BE2C (cell line): ENCODE results near the gene SOX6.

Experiments used
- DNase-seq: peaks from one replicate; pipeline ENCODE4 v3.0.0-alpha.2; 2020
- H3K27me3 ChIP-seq: fragments of 250-450 bp; sonication (Bioruptor Pico); 2 replicates; pipeline ENCODE4 v1.5.1; 2020; ENCODE audit warnings: mild to moderate bottlenecking
- H3K36me3 ChIP-seq: fragments of 250-450 bp; sonication (Bioruptor Pico); 2 replicates; pipeline ENCODE4 v1.5.1; 2020; ENCODE audit warnings: mild to moderate bottlenecking
- H3K4me1 ChIP-seq: fragments of 250-450 bp; sonication (Bioruptor Pico); 2 replicates; pipeline ENCODE4 v1.5.1; 2020
- H3K4me3 ChIP-seq: 2 replicates; pipeline ENCODE4 v1.5.1; 2011; ENCODE audit warnings: low read depth, low read length
- H3K9me3 ChIP-seq: fragments of 250-450 bp; sonication (Bioruptor Pico); 2 replicates; pipeline ENCODE4 v1.5.1; 2020
- CTCF ChIP-seq: IDR thresholded peaks from 2 replicates; pipeline ENCODE4 v1.5.1; 2012; ENCODE audit warnings: mild to moderate bottlenecking, low read depth, low read length

SOX6 gene

GRCh38 chr11:16089481-16089880, 266.9 kb downstream of the SOX6 start:
- DNase-seq: no peak
- no peak for TF ChIP-seq CTCF
- H3K36me3 ChIP-seq: no peaks in the 10 kb centered on the region
- no peak overlapping the region for H3K4me3 ChIP-seq
- no peaks in the 10 kb centered on the region for H3K4me1 ChIP-seq
- H3K9me3 ChIP-seq: no peaks in the 10 kb centered on the region
- no peaks in the 10 kb centered on the region for H3K27me3 ChIP-seq

GRCh38 chr11:16088774-16089173, 267.6 kb downstream of the SOX6 start:
- Histone ChIP-seq H3K9me3 (no peaks in the 10 kb centered on the region), H3K4me1 (no peaks in the 10 kb centered on the region), H3K36me3 (no peaks in the 10 kb centered on the region), H3K4me3 (no peak overlapping the region), H3K27me3 (no peaks in the 10 kb centered on the region)
- TF ChIP-seq CTCF: no peak
- DNase-seq: no peak

GRCh38 chr11:16087886-16088285, 268.5 kb downstream of the SOX6 start:
- Histone ChIP-seq H3K9me3 (no peaks in the 10 kb centered on the region), H3K27me3 (no peaks in the 10 kb centered on the region), H3K4me1 (no peaks in the 10 kb centered on the region), H3K4me3 (no peak overlapping the region), H3K36me3 (no peaks in the 10 kb centered on the region)
- TF ChIP-seq CTCF: no peak
- no peak for DNase-seq

- DNase-seq: peak; percentile 6
- Histone ChIP-seq H3K4me1 (no peaks in the 10 kb centered on the region), H3K4me3 (no peak overlapping the region), H3K27me3 (no peaks in the 10 kb centered on the region), H3K36me3 (no peaks in the 10 kb centered on the region), H3K9me3 (no peaks in the 10 kb centered on the region)
- TF ChIP-seq CTCF: no peak
These were observed 270.0 kb downstream of the SOX6 start for GRCh38 chr11:16086229-16086819.

GRCh38 chr11:16082095-16083055, 274.0 kb downstream of the SOX6 start:
- no peak overlapping the region for H3K4me3 ChIP-seq
- H3K4me1 ChIP-seq: no peaks in the 10 kb centered on the region
- H3K27me3 ChIP-seq: no peaks in the 10 kb centered on the region
- no peak for DNase-seq
- H3K9me3 ChIP-seq: no peaks in the 10 kb centered on the region
- H3K36me3 ChIP-seq: no peaks in the 10 kb centered on the region
- no peak for TF ChIP-seq CTCF
